Loucy (cell line): ENCODE measurements around the gene CAMK1D.

ENCODE experiments used
- EZH2phosphoT487 ChIP-seq: fragments of 200-600 bp; IDR thresholded peaks from 2 replicates; pipeline ENCODE4 v1.6.1; 2018; ENCODE audit warnings: antibody characterized with exemption, mild to moderate bottlenecking, moderate library complexity, borderline replicate concordance
- TF ChIP-seq, protein P1 (sequence below): fragments of 200-600 bp; sonication (generic); conservative IDR thresholded peaks from 2 replicates; pipeline ENCODE4 v1.5.1; 2014; ENCODE audit warnings: mild to moderate bottlenecking, antibody characterized with exemption, low read length

GRCh38 chr10:12792889-12793556 lies 443.7 kb downstream of the CAMK1D start:
- no peak for TF ChIP-seq EZH2phosphoT487
- TF ChIP-seq, protein P1, sequence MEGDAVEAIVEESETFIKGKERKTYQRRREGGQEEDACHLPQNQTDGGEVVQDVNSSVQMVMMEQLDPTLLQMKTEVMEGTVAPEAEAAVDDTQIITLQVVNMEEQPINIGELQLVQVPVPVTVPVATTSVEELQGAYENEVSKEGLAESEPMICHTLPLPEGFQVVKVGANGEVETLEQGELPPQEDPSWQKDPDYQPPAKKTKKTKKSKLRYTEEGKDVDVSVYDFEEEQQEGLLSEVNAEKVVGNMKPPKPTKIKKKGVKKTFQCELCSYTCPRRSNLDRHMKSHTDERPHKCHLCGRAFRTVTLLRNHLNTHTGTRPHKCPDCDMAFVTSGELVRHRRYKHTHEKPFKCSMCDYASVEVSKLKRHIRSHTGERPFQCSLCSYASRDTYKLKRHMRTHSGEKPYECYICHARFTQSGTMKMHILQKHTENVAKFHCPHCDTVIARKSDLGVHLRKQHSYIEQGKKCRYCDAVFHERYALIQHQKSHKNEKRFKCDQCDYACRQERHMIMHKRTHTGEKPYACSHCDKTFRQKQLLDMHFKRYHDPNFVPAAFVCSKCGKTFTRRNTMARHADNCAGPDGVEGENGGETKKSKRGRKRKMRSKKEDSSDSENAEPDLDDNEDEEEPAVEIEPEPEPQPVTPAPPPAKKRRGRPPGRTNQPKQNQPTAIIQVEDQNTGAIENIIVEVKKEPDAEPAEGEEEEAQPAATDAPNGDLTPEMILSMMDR = no peak
